Colonic mucosa (tissue), 4 donors: Measurements from ENCODE around the gene RPP30. TPM values are rescaled to one million over a fixed set of nuclear protein-coding genes. Genes with fewer than 3 reads are reported as not detected.

ENCODE experiments used
- DNase-seq: peaks from one replicate; pipeline ENCODE4 v3.0.0-alpha.2; 2020
- H3K27ac ChIP-seq: fragments of 200-600 bp; one replicate; pipeline ENCODE4 v1.8.0; 2021
- H3K27me3 ChIP-seq: fragments of 200-600 bp; one replicate; pipeline ENCODE4 v1.8.0; 2021
- H3K36me3 ChIP-seq: fragments of 200-600 bp; one replicate; pipeline ENCODE4 v1.8.0; 2021
- H3K4me1 ChIP-seq: fragments of 200-600 bp; one replicate; pipeline ENCODE4 v1.8.0; 2021; ENCODE audit warnings: mild to moderate bottlenecking
- H3K4me3 ChIP-seq: fragments of 200-600 bp; one replicate; pipeline ENCODE4 v1.8.0; 2021
- H3K9ac ChIP-seq, 2 donors: one replicate each; pipeline ENCODE4 v1.7.0; 2013; ENCODE audit warnings: control low read depth in 2 of 2, low read depth in 2 of 2, low read length in 2 of 2
- H3K9me3 ChIP-seq: fragments of 200-600 bp; one replicate; pipeline ENCODE4 v1.8.0; 2021
- intact Hi-C: fragments of 100-400 bp; cut with DNase I; formaldehyde crosslinking; loops from one replicate; pipeline ENCODE4 v1.14.1; 2022
- total RNA-seq, 2 donors: library from RNA; stranded (reverse); fragmentation: NEBNext Ultra II Directional in 1 of 2; extraction: Animal tissue kit (Norgen Biotek cat#: 25700) in 1 of 2; gene quantifications; one replicate each; pipeline ENCODE4 v1.2.1, GENCODE V29; 2021
- TF ChIP-seq, protein P1 (sequence below): fragments of 200-600 bp; IDR thresholded peaks from one replicate; pipeline ENCODE4 v1.8.0; 2022; ENCODE audit warnings: antibody characterized with exemption, mild to moderate bottlenecking
- donor health status: healthy.
- donor health status: DM: no; HTN: no; CAD: no.
- donor health status: DM: no; HTN: no; CAD: no.

Gene RPP30
- total RNA-seq, 2 donors from 2014 or later: 22.0 to 39.7 TPM

GRCh38 chr10:90930971-90931871 is 59.4 kb downstream of the RPP30 start:
- no peaks in the 10 kb centered on the region for H3K27me3 ChIP-seq
- H3K4me3 ChIP-seq: no peak overlapping the region
- TF ChIP-seq, protein P1, sequence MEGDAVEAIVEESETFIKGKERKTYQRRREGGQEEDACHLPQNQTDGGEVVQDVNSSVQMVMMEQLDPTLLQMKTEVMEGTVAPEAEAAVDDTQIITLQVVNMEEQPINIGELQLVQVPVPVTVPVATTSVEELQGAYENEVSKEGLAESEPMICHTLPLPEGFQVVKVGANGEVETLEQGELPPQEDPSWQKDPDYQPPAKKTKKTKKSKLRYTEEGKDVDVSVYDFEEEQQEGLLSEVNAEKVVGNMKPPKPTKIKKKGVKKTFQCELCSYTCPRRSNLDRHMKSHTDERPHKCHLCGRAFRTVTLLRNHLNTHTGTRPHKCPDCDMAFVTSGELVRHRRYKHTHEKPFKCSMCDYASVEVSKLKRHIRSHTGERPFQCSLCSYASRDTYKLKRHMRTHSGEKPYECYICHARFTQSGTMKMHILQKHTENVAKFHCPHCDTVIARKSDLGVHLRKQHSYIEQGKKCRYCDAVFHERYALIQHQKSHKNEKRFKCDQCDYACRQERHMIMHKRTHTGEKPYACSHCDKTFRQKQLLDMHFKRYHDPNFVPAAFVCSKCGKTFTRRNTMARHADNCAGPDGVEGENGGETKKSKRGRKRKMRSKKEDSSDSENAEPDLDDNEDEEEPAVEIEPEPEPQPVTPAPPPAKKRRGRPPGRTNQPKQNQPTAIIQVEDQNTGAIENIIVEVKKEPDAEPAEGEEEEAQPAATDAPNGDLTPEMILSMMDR: no peak
- intact Hi-C loops: no loop called here
- H3K9ac ChIP-seq: no peak overlapping the region
- DNase-seq: no peak
- H3K27ac ChIP-seq: no peak overlapping the region
- H3K36me3 ChIP-seq: no peaks in the 10 kb centered on the region
- H3K4me1 ChIP-seq: no peaks in the 10 kb centered on the region
- H3K9me3 ChIP-seq: no peaks in the 10 kb centered on the region

GRCh38 chr10:90935581-90936275 is 64.0 kb downstream of the RPP30 start:
- no peaks in the 10 kb centered on the region for H3K36me3 ChIP-seq
- no peak overlapping the region for H3K27ac ChIP-seq
- no peaks in the 10 kb centered on the region for H3K4me1 ChIP-seq
- no peaks in the 10 kb centered on the region for H3K27me3 ChIP-seq
- DNase-seq: no peak
- TF ChIP-seq, protein P1: no peak
- H3K9me3 ChIP-seq: no peaks in the 10 kb centered on the region
- intact Hi-C loops: no loop called here
- no peak overlapping the region for H3K4me3 ChIP-seq
- H3K9ac ChIP-seq: no peak overlapping the region

DNA sequence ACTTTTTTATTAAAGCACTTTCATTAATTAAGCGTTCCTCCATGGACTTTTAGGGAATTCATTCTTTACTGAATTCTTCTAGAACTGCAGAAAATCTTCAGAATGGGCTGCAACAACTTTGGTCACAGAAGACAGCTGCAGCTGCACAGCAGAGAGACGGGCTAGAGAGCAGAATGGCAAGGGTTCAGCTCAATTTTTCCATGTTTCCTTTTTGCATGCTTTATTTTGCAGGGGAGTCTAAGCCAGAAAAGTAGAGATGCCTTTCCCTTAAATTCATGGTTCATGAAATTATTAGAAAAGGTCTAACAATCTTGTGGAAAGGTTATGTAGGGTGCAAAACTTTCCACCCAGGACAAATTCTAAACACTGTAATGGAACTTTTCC is 64.5 kb downstream of the RPP30 start:
- H3K4me3 ChIP-seq: no peak overlapping the region
- no peak for DNase-seq
- intact Hi-C loops: no loop called here
- H3K9ac ChIP-seq: no peak overlapping the region
- no peaks in the 10 kb centered on the region for H3K36me3 ChIP-seq
- no peaks in the 10 kb centered on the region for H3K9me3 ChIP-seq
- H3K27me3 ChIP-seq: no peaks in the 10 kb centered on the region
- H3K27ac ChIP-seq: no peak overlapping the region
- TF ChIP-seq, protein P1: no peak
- H3K4me1 ChIP-seq: no peaks in the 10 kb centered on the region

DNA sequence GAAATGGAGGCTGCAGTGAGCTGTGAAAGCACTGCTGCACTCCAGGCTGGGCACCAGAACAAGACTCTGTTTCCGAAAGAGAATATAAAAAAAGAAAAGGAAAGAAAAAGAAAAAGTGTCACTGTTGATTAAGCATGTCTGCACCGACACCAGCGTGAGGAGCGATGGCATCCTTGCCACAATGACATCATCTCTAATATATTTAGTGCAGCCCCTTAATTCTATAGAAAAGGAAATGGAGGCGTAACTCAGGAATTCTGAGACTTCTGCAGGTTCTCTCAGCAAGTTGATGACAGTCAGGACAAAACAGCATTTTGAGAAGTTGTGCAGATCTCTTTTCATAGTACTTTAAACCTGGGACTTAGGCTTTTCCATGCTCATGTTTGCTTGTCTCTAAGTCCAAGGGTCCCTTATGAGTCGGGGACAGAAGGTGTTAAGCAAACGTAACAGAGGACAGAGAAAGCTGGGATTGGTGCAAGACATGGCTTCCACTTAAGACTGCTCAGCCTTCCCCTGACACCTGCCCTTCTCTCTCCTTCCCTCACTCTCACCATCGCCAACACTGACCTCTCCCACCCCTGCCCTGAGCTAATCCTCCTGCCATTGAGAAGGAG is 66.0 kb downstream of the RPP30 start:
- Histone ChIP-seq H3K4me1 (no peaks in the 10 kb centered on the region), H3K4me3 (no peak overlapping the region), H3K9ac (no peak overlapping the region), H3K9me3 (no peaks in the 10 kb centered on the region), H3K27ac (no peak overlapping the region), H3K27me3 (no peaks in the 10 kb centered on the region), H3K36me3 (no peaks in the 10 kb centered on the region)
- intact Hi-C loops: no loop called here
- TF ChIP-seq, protein P1: no peak
- no peak for DNase-seq

DNA sequence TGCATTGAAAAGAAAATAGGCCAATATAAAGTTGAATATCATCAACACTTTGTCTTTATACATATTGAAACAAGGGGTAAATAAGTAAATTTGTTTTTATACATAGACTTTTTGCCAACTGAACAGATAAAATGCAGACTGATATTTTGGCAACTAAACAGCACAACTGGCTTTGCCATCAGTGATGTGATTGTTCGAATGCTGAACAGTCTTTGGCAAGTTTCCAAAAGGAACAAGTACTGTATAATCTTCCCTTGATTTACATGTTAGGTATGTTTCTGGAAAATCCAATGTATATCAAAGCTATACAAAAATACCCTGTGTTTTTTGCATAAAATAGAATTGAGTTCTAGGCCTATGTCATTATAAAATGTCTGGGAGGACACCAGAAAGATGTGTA is 67.3 kb downstream of the RPP30 start:
- H3K27me3 ChIP-seq: no peaks in the 10 kb centered on the region
- H3K4me3 ChIP-seq: no peak overlapping the region
- DNase-seq: no peak
- H3K27ac ChIP-seq: no peak overlapping the region
- TF ChIP-seq, protein P1: no peak
- no peaks in the 10 kb centered on the region for H3K4me1 ChIP-seq
- no peaks in the 10 kb centered on the region for H3K36me3 ChIP-seq
- H3K9me3 ChIP-seq: no peaks in the 10 kb centered on the region
- intact Hi-C loops: no loop called here
- H3K9ac ChIP-seq: no peak overlapping the region
